Astrocyte (in vitro differentiated cells and primary cell): ENCODE data around the gene AVP.

Experiments
- EZH2 ChIP-seq: IDR thresholded peaks from 2 replicates; pipeline ENCODE4 v1.6.1; 2012; ENCODE audit warnings: mild to moderate bottlenecking, low read length, inconsistent platforms; ENCODE audit not compliant: insufficient read depth
- TF ChIP-seq, protein P1 (sequence below): IDR thresholded peaks from 2 replicates; pipeline ENCODE4 v1.5.1; 2011; ENCODE audit warnings: low read depth, mild to moderate bottlenecking, inconsistent platforms, low read length, moderate library complexity; ENCODE audit not compliant: insufficient read depth

DNA sequence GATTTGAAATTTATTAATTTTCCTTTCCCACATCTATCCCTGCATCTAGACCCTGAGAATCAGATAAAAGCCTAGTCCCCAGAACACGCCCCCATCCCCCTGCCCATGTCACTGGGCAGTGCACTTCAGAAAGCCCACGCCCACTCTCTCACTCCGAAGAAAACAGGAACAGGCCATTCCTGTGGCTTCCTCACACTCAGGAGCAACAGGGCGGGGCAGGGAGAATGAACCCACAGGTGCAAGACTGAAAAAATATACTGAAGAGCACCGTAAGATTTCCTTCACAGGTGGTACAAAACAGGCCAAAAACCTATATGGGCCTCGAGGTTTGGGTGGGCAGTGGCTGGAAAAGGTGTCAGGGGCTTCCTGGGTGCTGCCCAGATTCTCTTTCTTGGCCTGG is 9.7 kb downstream of the AVP start:
- TF ChIP-seq, protein P1, sequence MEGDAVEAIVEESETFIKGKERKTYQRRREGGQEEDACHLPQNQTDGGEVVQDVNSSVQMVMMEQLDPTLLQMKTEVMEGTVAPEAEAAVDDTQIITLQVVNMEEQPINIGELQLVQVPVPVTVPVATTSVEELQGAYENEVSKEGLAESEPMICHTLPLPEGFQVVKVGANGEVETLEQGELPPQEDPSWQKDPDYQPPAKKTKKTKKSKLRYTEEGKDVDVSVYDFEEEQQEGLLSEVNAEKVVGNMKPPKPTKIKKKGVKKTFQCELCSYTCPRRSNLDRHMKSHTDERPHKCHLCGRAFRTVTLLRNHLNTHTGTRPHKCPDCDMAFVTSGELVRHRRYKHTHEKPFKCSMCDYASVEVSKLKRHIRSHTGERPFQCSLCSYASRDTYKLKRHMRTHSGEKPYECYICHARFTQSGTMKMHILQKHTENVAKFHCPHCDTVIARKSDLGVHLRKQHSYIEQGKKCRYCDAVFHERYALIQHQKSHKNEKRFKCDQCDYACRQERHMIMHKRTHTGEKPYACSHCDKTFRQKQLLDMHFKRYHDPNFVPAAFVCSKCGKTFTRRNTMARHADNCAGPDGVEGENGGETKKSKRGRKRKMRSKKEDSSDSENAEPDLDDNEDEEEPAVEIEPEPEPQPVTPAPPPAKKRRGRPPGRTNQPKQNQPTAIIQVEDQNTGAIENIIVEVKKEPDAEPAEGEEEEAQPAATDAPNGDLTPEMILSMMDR = no peak
- no peak for TF ChIP-seq EZH2
